OCI-LY7 (cell line): ENCODE measurements around the gene ZNF213. TPM values are rescaled to one million over a fixed set of nuclear protein-coding genes. Genes with fewer than 3 reads are reported as not detected.

ENCODE experiments used
- BruUV-seq: library from RNA; stranded (reverse); fragments of 400-500 nt; replicated peaks from 2 replicates; lab custom pipeline; 2021; lab: Mats Ljungman, UMichigan
- CTCF ChIA-PET: fragments of 300-600 bp; sonication (Branson Sonifier 250); formaldehyde crosslinking; loops from one replicate; lab custom pipeline; 2022; ENCODE audit warnings: antibody characterized with exemption; ENCODE audit not compliant: unreplicated experiment; lab: Charles Lee
- POLR2A ChIA-PET: fragments of 300-600 bp; sonication (Branson Sonifier 250); formaldehyde crosslinking; loops from one replicate; lab custom pipeline; 2022; ENCODE audit warnings: antibody characterized with exemption; lab: Charles Lee
- DNase-seq: peaks from one replicate; pipeline ENCODE4 v3.0.0-alpha.2; 2015; ENCODE audit warnings: low spot score
- H2AFZ ChIP-seq: fragments of 200-600 bp; sonication (generic), shearing (Covaris generic); 2 replicates; pipeline ENCODE4 v1.6.1; 2014; ENCODE audit warnings: mild to moderate bottlenecking, antibody characterized with exemption, low read length, moderate library complexity
- H3K27ac ChIP-seq: fragments of 200-600 bp; sonication (generic); 2 replicates; pipeline ENCODE4 v1.5.1; 2014; ENCODE audit warnings: mixed run types, low read depth, mild to moderate bottlenecking, moderate library complexity, low read length, inconsistent platforms; ENCODE audit not compliant: poor library complexity, severe bottlenecking
- H3K36me3 ChIP-seq: fragments of 200-600 bp; sonication (generic); 2 replicates; pipeline ENCODE4 v1.6.1; 2014; ENCODE audit warnings: mild to moderate bottlenecking, antibody characterized with exemption, low read length, moderate library complexity, mixed read lengths; ENCODE audit not compliant: insufficient read depth
- H3K4me1 ChIP-seq: fragments of 200-600 bp; sonication (generic); 2 replicates; pipeline ENCODE4 v1.5.1; 2014; ENCODE audit warnings: mild to moderate bottlenecking, low read length; ENCODE audit not compliant: insufficient read depth, poor library complexity, severe bottlenecking
- H3K4me2 ChIP-seq: fragments of 200-600 bp; sonication (generic); 2 replicates; pipeline ENCODE4 v1.6.1; 2014; ENCODE audit warnings: mild to moderate bottlenecking, low read length
- H3K4me3 ChIP-seq: fragments of 200-600 bp; sonication (generic); 2 replicates; pipeline ENCODE4 v1.5.1; 2014; ENCODE audit warnings: mild to moderate bottlenecking, low read depth, low read length; ENCODE audit not compliant: poor library complexity, severe bottlenecking
- H3K79me2 ChIP-seq: fragments of 200-600 bp; sonication (generic); 2 replicates; pipeline ENCODE4 v1.6.1; 2016; ENCODE audit warnings: low read depth, mild to moderate bottlenecking, low read length, moderate library complexity, mixed read lengths; ENCODE audit not compliant: insufficient read depth
- H3K9me2 ChIP-seq: fragments of 200-600 bp; sonication (generic); 2 replicates; pipeline ENCODE4 v1.6.1; 2016; ENCODE audit warnings: mild to moderate bottlenecking, low read length, mixed read lengths; ENCODE audit not compliant: insufficient read depth
- H3K9me3 ChIP-seq: fragments of 200-600 bp; sonication (generic); 2 replicates; pipeline ENCODE4 v1.6.1; 2014; ENCODE audit warnings: mild to moderate bottlenecking, mixed run types, low read length, mixed read lengths
- H4K20me1 ChIP-seq: fragments of 200-600 bp; sonication (generic); 2 replicates; pipeline ENCODE4 v1.6.1; 2014; ENCODE audit warnings: mild to moderate bottlenecking, antibody characterized with exemption, low read length, moderate library complexity, mixed read lengths; ENCODE audit not compliant: insufficient read depth
- CTCF ChIP-seq: fragments of 200-600 bp; sonication (generic); conservative IDR thresholded peaks from 2 replicates; pipeline ENCODE4 v1.5.1; 2014; ENCODE audit warnings: mild to moderate bottlenecking, antibody characterized with exemption, low read length, moderate library complexity, mixed read lengths
- EZH2phosphoT487 ChIP-seq: fragments of 200-600 bp; sonication (generic); IDR thresholded peaks from 2 replicates; pipeline ENCODE4 v1.6.1; 2018; ENCODE audit warnings: low read depth, borderline replicate concordance, mild to moderate bottlenecking, mixed run types, antibody characterized with exemption, low read length, moderate library complexity, mixed read lengths
- intact Hi-C: fragments of 100-400 bp; cut with micrococcal nuclease; formaldehyde crosslinking; loops from one replicate; pipeline ENCODE4 v1.10.0; 2022; ENCODE audit not compliant: unreplicated experiment
- total RNA-seq, 2 experiments: library from RNA; depleted of rRNA in 1 of 2; stranded (reverse); fragments of >200 nt in 1 of 2; shearing (Covaris generic) in 1 of 2; gene quantifications; 2 replicates each; pipeline ENCODE4 v1.2.3, GENCODE V29; 2014 to 2022

Gene ZNF213
- total RNA-seq, 2 experiments from 2014 or later = 3.4 to 9.1 TPM

GRCh38 chr16:3123986-3124886, 10.6 kb upstream of the ZNF213 start:
- ChIA-PET POLR2A (no interaction called here), CTCF (interaction anchor here (0.7 kb wide), 1 partner anchor 141 kb away, joined by 3 read pairs; no protein-coding TSS in a partner anchor)
- no peaks in the 10 kb centered on the region for H3K9me3 ChIP-seq
- H3K36me3 ChIP-seq = peaks cover 23% of the 10 kb centered on the region; the same call in 1 of the 2 replicates
- peak overlapping the region; percentile 72 for H3K4me3 ChIP-seq
- peak overlapping the region; percentile 40; the same call in 1 of the 2 replicates for H2AFZ ChIP-seq
- no peaks in the 10 kb centered on the region for H4K20me1 ChIP-seq
- peaks cover 19% of the 10 kb centered on the region for H3K4me1 ChIP-seq
- TF ChIP-seq EZH2phosphoT487 (no peak), CTCF (0 out of 2 replicates have a peak, but pooled peaks have one; percentile 37)
- no peaks in the 10 kb centered on the region for H3K79me2 ChIP-seq
- H3K27ac ChIP-seq = peak overlapping the region; percentile 41
- DNase-seq = peak; percentile 97
- intact Hi-C loops = loop anchor here (1.0 kb wide), 1 partner anchor 65 kb away; no protein-coding TSS in a partner anchor
- H3K4me2 ChIP-seq = peak overlapping the region; percentile 73
- no TSS peak for BruUV-seq
- no peaks in the 10 kb centered on the region for H3K9me2 ChIP-seq

- Histone ChIP-seq H2AFZ (no peak overlapping the region), H3K4me3 (no peak overlapping the region), H3K9me3 (no peaks in the 10 kb centered on the region), H4K20me1 (no peaks in the 10 kb centered on the region), H3K9me2 (no peaks in the 10 kb centered on the region), H3K36me3 (peaks cover 49% of the 10 kb centered on the region), H3K4me1 (peaks cover 26% of the 10 kb centered on the region), H3K27ac (no peak overlapping the region), H3K79me2 (peaks cover 8% of the 10 kb centered on the region; the same call in 1 of the 2 replicates), H3K4me2 (no peak overlapping the region)
- DNase-seq = no peak
- ChIA-PET CTCF (no interaction called here), POLR2A (no interaction called here)
- TF ChIP-seq EZH2phosphoT487 (no peak), CTCF (no peak)
- BruUV-seq = no TSS peak
- intact Hi-C loops = no loop called here
These were observed 7.1 kb upstream of the ZNF213 start for GRCh38 chr16:3127745-3128144.
